LoVo (cell line): ENCODE measurements around the gene POU2AF3.
"Not testable (repeated sequence)": the region's sequence is repeated elsewhere in the genome, so short reads cannot be mapped to it uniquely, and the experiment has no call there.

Experiments used
- DNase-seq: peaks from one replicate; pipeline ENCODE4 v3.0.0-alpha.2; 2016; ENCODE audit warnings: low spot score

Gene POU2AF3

DNA sequence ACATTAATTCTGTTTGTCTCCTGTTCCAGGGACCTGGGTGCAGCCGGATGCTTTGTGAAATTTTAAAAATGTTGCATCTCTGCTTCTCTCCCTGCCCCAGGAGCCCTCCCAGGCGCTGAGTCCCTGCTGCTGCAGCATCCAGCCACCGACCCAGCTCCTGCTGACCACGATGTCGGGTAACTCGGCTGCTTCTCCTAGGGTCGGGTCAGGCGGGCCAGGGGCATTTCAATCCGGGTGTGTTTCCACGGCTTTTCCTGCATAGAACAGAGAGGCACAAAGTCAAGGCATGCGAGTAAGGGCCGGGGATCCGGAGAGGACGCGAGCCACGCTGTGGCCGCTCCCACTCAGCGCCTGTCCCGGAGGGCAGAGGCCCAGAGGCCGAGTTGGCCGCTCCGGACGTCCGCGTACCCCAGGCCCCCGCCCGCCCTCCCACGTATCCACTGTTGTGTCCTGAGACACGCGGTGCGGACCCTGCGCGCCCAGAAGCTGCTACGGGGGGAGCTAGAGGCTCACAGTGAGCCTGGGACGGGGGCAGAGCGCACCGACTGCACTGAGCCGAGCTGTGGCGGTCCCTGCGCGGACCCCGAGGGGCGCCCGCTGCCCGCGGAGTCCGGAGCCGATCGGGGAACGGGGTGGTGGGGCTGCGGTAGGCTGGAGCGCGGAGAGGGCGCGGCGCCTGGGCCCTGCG is at the start of gene POU2AF3:
TSS of gene POU2AF3 (plus strand) at position 134 of the 688 bp plus-strand sequence. CDS start at position 170, 36 bp downstream.
- DNase-seq, result no peak

GRCh38 chr11:111250936-111251335 is 47.4 kb upstream of the POU2AF3 start:
- no peak for DNase-seq

DNA sequence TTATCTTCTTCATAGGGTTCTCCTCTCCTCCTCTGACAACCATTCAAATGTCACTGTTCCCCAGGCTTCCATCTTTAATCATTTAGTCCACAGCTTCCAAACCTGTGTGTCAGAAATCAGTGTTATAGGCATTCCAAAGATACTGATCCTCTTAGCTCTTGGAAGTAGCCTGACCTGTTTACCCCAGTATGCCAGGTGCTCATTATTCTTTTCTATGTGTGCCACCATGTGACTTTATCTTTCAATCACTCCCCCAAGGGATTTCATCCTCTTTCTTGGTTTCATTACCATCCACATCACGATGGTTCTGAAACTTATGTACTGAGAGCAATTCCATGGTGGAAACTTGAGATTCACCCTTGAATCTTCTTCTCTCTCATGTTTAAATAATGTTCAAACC is 45.2 kb upstream of the POU2AF3 start:
- DNase-seq, result no peak

DNA sequence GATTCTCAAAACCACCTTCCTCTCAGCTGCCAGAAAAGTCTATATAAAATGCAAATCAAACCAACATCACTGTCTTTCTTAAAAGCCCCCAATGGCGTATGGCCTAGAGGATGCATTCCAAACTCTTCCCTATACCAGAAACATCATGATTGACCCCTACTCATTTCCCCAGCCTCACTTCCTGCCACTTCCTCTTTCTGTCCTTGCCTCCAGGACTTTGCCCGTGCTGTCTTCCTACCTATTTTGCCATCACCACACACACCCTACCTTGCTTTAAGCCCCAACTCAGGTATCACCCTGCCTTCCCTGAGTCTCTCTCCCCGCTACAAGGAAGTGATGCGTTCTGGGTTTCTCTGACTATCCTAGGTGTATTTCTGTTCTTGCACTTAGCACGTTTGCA is 44.7 kb upstream of the POU2AF3 start:
- no peak for DNase-seq

GRCh38 chr11:111258046-111258445 is 40.3 kb upstream of the POU2AF3 start:
- DNase-seq, result no peak

DNA sequence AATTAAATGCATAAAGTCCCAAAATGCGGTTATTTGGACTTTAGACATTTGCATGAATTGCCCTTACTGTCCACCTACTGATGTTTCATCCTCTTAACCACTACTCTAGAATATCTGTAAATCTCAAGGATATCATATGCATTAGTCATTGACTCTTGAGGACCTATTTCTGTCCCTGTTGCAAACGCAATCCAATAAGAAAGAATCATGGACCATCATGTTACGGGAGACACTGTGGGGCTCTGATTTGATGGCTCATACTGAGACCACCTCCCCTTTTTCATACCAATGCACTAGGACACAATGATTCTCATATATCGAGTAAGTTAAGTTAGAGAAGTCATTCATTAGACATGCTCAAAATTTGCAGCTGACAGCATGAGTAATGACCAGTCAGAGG is 38.5 kb upstream of the POU2AF3 start:
- DNase-seq, result no peak

DNA sequence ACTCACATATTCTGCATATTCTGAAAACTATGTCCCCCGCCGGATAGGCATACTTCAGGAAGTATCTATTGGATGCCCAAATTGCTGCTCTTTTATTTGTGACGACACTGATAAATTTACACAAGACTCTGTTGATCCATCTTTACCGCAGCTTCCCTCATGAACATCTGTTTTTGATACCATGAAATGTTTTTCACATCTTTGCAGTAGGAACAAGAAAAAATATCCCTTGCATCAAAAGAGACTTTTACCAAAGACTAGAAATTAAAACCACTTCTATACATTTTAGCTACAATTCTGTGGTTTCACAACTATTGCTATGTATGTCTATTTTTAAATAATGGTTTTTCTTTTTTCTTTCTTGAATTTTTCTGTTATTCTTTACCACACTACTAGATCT is 37.5 kb upstream of the POU2AF3 start:
- no peak for DNase-seq

DNA sequence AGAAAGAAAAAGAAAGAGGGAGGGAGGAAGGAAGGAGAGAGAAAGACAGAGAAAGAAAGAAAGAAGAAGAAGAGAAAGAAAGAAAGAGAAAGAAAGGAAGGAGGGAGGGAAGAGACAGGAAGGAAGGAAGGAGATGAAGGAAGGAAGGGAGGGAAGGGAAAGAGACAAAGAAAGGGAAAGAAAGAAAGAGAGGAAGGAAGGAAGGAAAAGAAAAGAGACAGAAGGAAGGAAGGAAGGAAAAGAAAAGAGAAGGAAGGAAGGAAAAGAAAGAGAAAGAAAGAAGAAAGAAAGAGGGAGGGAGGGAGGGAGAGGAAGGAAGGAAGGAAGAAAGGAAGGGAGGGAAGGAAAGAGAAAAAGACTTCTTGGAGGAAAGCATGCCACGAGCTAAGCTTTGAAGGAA is 33.7 kb upstream of the POU2AF3 start:
- no peak for DNase-seq

DNA sequence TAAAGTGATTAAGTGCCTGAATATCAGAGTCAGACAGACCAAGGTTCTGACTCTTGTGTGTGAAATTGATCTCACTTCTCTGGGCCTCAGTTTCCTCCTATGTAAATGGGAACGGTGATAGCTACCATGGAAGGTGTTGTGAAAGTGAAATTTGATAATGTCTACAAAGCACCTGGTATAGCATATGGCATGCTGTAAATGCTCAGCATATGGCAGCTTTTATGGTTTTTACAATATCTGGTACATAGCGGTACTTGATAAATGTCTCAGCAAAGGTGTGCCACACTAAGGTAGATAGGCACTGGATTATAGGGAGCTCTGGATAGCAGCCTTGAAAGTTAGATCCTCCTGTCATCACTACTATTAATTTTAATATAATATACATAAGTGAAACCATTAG is 32.9 kb upstream of the POU2AF3 start:
- no peak for DNase-seq

DNA sequence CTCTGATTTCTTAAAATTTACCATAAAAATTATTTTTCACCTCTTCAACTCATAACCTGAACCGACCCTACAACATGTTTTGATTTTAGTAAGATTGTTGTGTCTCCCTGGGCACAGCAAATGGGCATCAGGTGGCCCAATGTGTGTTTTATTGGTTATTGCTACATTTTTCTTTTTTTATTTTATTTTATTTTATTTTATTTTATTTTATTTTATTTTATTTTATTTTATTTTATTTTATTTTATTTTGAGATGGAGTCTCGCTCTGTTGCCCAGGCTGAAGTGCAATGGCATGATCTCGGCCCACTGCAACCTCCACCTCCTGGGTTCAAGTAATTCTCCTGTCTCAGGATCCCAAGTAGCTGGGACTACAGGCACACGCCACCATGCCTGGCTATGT is 30.0 kb upstream of the POU2AF3 start:
- DNase-seq, result not testable (repeated sequence)

DNA sequence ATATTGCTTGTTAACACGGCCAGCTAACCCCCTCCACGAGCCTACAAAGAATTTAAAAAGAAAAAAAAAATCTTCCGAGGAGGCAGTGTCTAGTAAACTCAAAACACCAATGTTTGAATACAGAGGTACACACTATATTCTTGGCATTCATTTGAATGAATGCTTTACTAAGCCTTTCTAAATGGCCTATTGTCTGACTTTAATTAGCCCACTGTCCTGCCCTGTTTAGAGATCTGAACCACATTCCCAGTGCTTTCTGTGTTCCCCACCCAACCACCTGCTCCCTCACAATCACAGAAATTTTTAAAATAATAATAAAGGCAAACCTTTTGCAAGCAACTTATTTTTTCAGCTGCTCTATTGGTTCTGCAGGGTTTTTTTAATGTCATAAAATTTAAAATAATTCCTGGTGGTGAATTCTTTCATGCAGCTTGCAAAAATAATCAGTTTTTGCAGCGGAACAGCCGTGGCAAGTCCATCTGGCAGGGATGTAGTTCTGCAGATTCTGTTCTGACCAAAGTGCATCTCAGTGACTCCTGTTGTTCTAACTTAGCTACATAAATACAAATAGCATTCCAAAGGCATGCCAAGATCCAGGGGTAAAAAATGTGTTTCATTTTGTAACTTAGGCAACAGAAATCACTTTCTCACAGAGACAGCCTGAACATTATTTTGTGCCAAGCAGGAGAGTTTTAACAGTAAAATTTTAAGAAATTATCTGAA is 29.0 kb upstream of the POU2AF3 start:
- DNase-seq, result no peak

- DNase-seq, result no peak
Observed at GRCh38 chr11:111272420-111272819, 25.9 kb upstream of the POU2AF3 start.

GRCh38 chr11:111282562-111283075 is 15.7 kb upstream of the POU2AF3 start:
- DNase-seq, result no peak

DNA sequence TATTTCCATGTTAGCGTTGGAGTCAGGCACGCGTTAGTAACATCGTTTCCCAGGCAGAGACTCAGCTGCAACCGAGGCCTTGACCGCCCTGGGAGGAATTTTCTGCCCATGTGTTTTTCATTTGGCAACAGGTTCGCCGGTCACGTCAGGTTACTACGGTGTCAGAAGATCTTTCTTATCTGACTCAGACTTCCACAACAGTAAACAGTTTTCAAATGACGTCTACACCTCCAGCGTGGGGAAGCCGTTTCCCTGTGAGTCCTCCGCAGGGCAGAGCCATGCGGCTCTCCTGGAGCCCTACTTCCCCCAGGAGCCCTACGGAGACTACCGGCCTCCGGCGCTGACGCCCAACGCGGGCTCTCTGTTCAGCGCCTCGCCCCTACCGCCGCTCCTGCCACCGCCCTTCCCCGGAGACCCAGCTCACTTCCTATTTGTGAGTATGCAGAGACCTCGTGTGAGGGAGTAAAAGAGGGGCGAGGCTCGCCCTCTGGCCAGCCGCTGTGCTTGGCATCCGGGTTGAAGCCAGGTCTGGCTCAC is 14.3 kb upstream of the POU2AF3 start:
- peak; percentile 24 for DNase-seq

DNA sequence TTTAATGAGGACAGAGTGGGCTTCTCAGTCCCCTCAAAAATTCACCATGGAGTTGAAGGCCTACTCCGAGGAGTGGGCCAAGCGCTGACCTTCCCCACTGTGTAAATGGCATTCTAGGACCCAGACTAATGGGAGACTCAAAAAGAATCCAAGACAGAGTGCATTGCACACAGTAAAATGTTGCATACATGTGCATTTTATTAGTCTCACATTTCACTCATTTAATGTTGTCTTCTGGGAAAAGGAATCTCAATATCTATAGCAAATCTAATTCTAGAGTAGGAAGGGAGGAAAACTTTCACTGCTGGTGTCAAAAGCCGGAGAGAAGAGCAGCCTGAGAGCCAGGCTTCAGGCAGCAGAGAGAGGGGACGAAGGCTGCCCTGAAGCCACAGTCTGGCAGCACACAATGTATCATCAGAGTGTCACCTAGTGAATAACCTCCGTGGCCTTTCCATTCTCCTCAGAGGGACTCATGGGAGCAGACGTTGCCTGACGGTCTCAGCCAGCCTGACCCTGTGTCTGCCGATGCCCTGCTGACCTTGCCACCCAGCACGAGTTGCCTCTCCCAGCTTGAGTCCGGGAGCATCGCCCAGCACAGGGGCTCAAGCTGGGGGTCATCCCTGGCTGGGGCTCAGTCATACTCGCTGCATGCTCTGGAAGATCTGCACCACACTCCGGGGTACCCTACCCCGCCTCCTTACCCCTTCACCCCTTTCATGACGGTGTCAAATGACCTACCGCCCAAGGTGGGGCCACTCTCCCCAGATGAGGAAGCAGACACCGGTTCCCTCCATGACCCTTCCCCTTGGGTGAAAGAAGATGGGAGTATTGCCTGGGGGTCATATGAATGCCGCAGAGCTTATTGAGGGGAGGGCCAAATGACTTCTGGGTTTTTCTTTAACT is 12.9 kb upstream of the POU2AF3 start:
- DNase-seq, result no peak

DNA sequence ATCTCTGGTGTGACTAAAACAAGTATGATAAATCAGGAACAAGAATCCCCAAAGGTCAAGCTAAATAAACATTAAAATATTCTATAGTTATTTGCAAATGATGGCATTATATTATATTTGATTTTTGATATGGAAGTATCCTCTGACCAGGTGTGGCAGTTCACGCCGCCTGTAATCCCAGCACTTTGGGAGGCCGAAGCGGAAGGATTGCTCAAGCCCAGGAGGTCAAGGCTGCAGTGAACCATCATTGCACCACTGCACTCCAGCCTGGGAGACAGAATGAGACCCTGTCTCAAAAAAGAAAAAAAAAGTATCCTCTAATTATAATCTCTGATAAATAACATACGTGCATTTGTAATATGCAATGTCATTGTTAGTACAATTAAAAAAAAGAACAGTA is 6.6 kb upstream of the POU2AF3 start:
- DNase-seq, result no peak

DNA sequence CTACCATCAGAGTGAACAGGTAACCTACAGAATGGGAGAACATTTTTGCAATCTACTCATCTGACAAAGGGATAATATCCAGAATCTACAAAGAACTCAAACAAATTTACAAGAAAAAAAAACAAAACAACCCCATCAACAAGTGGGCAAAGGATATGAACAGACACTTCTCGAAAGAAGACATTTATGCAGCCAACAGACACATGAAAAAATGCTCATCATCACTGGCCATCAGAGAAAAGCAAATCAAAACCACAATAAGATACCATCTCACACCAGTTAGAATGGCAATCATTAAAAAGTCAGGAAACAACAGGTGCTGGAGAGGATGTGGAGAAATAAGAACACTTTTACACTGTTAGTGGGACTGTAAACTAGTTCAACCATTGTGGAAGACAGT is 5.9 kb upstream of the POU2AF3 start:
- not testable (repeated sequence) for DNase-seq

DNA sequence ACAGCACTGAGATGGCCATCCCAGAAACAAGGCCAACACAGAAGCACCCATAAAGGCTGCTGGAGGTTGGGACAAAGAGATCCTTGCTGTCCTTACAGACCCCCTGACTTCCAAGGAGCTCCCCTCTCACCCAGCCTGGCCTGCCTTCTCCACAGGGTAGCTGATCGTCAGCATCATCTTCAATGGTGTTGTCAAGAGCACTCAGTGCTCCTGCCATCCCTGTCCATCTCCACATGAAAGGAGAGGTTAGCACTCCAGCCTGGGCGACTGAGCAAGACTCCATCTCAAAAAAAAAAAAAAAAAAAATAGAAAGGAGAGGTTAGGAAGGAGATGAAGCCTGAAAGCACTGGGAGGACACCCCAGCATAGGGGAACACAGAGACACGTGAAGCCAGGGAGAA is 2.1 kb upstream of the POU2AF3 start:
- no peak for DNase-seq

DNA sequence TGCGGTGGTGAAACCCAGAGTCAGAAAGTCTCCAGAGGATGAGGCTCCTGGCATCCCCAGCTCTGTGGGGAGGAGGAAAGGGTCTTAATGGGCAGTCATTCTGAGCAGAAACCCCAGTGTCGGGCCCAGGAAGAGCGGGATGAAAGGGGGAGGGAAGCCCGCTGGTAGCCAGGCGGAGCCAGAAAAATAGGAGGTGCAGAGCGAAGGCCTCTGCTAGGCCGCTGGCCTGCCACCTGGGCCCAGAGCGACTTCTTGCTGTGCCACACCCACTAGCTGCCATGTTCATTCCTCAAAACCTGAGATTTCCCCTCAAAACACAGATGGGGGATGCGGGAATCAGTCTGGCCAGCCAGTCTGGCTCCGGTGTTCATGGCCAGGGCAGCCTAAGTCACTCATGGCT is 650 bp upstream of the POU2AF3 start:
- DNase-seq, result no peak

GRCh38 chr11:111299101-111300026 is 1.0 kb downstream of the POU2AF3 start:
- DNase-seq, result peak; percentile 61

GRCh38 chr11:111300569-111300968 is 2.2 kb downstream of the POU2AF3 start:
- no peak for DNase-seq
